Measurements from ENCODE around the gene COX14.

DNA sequence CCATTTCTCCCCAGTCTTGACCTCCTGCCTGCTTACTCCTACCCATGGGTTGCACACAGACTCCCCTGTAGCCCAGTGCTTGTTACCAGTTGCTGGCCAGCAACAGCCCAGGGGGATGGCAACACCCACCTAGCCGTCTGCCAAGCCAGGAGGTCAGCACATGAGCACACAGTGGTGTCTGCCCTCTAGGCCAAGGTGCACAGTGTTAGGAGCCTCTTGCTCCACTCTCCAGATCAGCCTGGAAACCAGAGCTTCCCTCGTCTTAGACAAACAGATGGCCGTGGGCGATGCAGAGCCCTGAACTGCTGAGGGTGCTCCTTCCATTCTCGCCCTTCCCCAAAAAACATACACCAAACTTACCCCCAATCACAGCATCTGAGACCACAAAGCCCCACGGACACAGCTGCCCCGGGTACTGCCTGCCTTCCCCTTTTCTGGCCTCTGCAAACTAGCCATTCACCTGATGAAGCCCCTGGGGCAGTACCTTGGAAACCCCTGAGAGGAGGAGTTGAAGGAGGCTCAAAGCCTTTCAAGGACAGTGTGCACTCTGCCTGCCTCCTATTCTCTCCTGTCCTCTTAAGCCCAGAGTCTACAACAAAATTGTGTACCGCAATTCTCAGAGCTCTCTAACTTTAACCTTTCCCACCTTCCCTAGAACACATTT is 9.3 kb upstream of the COX14 start:
- TF ChIP-seq CTCF (IDR thresholded peaks at IDR 0.05; ENCODE audit: low read depth, low read length) (no peak), EZH2phosphoT487 (IDR thresholded peaks at IDR 0.05; ENCODE audit: low read depth) (no peak)

Measured in OCI-LY3 (cell line).